Right kidney (tissue), 9 donors: ENCODE measurements around the gene COPA.
"Not testable (repeated sequence)": the region's sequence is repeated elsewhere in the genome, so short reads cannot be mapped to it uniquely, and the experiment has no call there.

Experiments used
- DNase-seq: peaks from one replicate; pipeline ENCODE4 v3.0.0-alpha.2; 2016
- long read RNA-seq, 8 donors: transcript quantifications; one replicate each; lab custom pipeline, GENCODE V29; 2026

The COPA gene
- long read RNA-seq, donor 1, full-length matches to known transcripts, result 14 of 148 reads
- long read RNA-seq, donor 1, partial matches to known transcripts, result 134 of 148 reads
- long read RNA-seq, donor 1, other reads (novel, unspliced or antisense), result 0 of 148 reads
- long read RNA-seq, donor 2, full-length matches to known transcripts, result 5 of 12 reads
- long read RNA-seq, donor 2, partial matches to known transcripts, result 7 of 12 reads
- long read RNA-seq, donor 2, other reads (novel, unspliced or antisense), result 0 of 12 reads
- long read RNA-seq, donor 3, full-length matches to known transcripts, result 9 of 140 reads
- long read RNA-seq, donor 3, partial matches to known transcripts, result 131 of 140 reads
- long read RNA-seq, donor 3, other reads (novel, unspliced or antisense), result 0 of 140 reads
- long read RNA-seq, donor 4, full-length matches to known transcripts, result 14 of 264 reads
- long read RNA-seq, donor 4, partial matches to known transcripts, result 241 of 264 reads
- long read RNA-seq, donor 4, other reads (novel, unspliced or antisense), result 9 of 264 reads
- long read RNA-seq, donor 5, full-length matches to known transcripts, result 9 of 26 reads
- long read RNA-seq, donor 5, partial matches to known transcripts, result 17 of 26 reads
- long read RNA-seq, donor 5, other reads (novel, unspliced or antisense), result 0 of 26 reads
- long read RNA-seq, donor 6, full-length matches to known transcripts, result 11 of 28 reads
- long read RNA-seq, donor 6, partial matches to known transcripts, result 17 of 28 reads
- long read RNA-seq, donor 6, other reads (novel, unspliced or antisense), result 0 of 28 reads
- long read RNA-seq, donor 7, full-length matches to known transcripts, result 15 of 53 reads
- long read RNA-seq, donor 7, partial matches to known transcripts, result 38 of 53 reads
- long read RNA-seq, donor 7, other reads (novel, unspliced or antisense), result 0 of 53 reads
- long read RNA-seq, donor 8, full-length matches to known transcripts, result 21 of 144 reads
- long read RNA-seq, donor 8, partial matches to known transcripts, result 100 of 144 reads
- long read RNA-seq, donor 8, other reads (novel, unspliced or antisense), result 23 of 144 reads

DNA sequence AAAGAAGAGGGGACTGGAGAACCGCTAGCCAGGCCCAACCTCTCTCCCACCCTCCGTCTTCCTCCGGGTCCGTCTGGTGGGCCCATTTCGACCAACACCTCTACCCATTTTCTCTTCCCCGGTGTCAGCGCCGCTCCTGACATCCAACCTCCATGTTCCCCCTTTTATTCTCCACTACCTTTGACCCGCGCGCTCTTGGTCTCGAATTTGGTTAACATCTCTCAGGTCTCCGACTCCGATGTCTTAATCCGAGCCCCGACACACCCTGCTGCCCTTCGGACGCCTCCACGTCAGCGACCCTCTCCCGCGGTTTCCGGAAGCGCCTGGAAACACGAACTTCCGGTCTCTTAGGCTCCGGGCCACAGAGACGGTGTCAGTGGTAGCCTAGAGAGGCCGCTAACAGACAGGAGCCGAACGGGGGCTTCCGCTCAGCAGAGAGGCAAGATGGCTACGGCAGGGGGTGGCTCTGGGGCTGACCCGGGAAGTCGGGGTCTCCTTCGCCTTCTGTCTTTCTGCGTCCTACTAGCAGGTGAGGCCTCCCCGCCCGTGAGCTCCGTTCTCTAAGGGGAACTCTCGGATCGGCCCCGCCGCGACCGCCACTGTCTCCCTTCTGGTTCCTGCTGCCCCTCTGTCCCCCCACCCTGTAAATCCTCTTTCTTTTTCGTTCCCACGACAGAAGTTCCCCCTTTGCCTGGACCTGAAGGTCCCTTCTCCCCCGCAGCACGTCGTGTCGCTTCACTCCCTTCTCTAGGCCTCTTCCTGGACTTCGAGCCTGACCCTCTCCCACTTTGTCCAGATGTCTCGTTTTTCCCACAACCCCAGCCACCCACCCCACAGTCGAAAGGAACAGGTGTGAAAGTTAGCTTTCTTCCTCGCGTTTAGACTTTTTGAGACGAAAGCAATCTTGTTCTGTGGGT is at the start of gene COPA, which contains the start of gene NCSTN:
COPA (minus strand) TSS at position 298 of the 917 bp plus-strand sequence; CDS start at position 218, 80 bp downstream.
NCSTN (plus strand) TSS at position 431 of the 917 bp plus-strand sequence; CDS start at position 445, 14 bp downstream.
- peak; percentile 85 for DNase-seq

DNA sequence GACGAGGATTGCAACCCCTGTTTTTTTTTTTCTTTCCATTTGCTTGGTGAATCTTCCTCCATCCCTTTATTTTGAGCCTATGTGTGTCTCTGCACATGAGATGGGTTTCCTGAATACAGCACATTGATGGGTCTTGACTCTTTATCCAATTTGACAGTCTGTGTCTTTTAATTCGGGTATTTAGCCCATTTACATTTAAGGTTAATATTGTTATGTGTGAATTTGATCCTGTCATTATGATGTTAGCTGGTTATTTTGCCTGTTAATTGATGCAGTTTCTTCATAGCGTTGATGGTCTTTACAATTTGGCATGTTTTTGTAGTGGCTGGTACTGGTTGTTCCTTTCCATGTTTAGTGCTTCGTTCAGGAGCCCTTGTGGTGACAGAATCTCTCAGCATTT is 45.4 kb upstream of the COPA start:
- not testable (repeated sequence) for DNase-seq

DNA sequence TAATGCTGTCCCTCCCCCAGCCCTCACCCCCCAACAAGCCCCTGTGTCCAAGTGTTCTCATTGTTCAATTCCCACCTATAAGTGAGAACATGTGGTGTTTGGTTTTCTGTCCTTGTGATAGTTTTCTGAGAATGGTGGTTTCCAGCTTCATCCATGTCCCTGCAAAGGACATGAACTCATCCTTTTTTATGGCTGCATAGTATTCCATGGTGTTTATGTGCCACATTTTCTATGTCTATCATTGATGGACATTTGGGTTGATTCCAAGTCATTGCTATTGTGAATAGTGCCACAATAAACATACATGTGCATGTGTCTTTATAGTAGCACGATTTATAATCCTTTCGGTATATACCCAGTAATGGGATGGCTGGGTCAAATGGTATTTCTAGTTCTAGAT is 41.8 kb upstream of the COPA start:
- not testable (repeated sequence) for DNase-seq

DNA sequence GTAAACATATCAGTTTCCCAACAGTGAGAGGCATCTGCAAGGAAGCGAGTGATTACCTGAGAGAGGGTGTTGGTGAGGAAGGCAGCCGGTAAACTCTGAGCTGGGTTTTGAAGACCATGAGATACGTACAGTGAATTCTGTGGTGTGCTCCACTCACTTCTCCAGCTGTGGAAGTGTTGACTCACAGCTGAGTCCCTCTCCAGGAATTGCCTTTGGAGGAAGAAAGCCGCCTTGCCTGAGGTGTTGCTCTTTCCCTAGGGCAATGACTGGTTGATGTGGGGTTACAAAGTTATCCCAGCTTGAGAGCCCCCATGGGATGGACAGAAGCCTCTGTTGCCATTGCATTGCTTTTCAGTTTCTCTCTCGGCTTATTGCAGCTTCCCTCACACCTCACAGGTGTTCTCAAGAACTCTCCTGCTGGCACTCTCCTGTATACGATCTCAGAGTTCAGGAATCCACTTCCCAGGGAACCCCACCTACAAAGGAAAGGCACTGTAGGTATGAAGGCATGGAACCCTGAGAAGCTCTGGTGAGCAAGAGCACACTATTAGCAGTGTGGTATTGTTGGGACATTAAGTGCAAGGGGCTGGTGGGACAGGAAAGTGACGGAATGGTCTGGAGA is 34.6 kb upstream of the COPA start:
- no peak for DNase-seq

DNA sequence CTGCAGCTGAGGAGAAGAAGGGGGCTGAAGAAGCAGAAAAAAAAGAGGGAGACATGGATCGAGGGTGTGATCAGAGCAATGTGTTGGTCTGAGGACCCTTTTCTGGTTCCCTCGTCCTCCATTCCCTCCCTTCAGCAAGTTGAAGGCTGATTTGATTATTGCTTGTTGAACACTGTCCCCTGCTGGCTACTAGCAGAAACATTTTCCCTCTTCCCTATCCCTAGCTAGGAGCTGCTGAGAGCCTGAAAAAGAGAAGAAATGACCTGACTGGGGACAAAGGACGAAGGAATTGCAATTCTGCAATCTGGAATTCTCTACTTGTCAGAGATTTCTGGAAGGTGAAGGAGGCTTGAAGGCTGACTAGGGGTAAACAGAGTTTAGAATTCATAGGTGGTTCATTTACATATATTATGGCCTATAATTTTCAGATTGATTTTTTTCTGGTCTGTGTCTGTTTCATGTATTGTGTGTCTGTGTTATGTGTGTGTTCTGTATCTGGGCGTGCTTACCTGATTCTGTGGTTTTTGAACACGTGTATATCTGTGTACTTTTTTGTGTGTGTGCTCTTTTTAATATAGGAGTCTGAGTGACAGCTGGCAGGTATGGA is 33.6 kb upstream of the COPA start:
- DNase-seq, result peak; percentile 29

DNA sequence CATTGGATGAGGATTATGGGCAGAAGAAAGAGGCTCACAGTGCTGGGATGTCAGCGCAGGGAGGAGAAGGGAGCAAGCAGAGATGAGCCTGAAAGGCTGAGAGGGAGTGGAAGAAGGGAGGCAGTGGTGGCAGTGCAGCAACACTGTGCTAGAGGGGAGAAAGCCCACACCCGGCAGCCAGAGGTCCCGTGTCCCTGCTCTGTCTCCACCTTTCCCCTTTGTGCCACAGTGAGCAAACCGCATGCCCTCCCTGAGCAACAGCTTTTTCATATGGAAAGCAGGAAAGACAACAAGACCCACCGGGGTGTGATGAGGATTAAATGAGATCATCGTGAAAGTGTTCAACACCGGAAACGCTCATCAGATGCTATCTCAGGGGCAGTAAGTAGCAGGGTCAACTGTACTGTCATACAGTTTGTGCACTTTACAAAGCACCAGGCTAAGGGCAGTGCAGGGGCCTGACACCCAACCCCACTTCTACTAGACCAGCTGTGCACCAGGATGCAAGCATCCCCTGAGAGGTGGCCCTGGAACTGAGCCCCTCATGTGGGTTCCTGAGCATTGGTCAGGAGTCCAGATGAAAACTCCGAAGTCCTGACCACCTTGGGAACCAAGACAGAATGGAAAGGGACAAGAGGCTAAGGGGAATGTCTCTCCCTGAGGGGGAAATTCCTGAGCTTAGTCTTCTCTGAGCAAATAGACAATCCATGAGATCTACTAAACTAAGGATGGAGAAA is 32.9 kb upstream of the COPA start:
- DNase-seq, result peak; percentile 20

DNA sequence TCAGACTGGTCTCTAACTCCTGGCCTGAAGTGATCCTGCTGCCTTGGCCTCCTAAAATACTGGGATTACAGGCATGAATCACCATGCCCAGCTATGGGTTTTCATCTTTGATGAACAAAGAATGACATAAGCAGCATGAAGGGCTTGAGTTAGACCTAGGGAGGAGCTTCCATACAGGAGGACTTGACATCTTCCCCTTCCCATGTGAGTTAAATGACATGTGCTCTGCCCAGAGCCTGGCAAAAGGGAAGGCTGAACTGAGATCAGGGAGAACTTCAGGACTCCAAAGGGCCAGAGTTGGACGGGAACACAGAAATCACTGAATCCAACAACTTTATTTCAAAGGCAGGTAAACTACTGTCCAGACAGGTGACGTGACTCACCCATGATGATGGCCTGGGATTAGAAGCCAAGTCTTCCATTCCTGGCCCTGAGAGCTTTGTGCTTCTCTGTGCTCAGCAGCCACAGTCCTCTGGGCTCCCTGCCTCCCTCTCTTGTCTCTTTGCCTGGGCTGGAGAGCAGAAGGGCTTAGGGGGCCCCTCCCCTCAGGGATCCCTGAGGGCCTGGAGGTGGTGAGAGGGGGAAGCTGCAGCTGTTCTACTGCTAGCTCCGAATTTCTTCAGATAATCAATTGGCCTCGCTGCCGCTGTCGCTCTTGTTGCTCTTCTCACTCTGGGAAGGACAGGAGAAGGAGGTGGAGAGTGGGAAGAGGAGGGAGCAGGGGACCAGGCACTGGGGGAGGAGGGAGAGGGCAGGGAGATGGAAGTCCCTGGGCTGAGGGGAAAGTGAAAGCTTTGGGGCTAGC is 31.5 kb upstream of the COPA start:
- no peak for DNase-seq

DNA sequence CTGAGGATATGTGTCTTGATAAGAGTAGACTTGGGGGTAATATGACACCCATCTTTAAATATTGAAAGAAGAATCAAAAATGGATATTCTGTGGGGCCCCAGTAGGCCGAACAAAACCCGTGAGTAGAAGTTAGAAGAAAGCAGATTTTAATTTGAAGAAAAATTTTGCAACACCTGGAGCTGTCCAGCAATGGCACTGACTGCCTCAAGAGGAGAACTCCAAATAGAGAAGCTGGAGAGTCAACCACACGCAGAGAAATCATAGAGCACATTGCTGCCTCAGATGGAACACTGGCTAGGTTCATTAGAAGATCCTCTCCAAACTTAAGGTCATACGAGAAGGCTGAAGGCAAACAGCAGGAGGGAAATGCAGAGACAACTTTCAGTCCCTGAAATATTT is 30.6 kb upstream of the COPA start:
- DNase-seq, result no peak

DNA sequence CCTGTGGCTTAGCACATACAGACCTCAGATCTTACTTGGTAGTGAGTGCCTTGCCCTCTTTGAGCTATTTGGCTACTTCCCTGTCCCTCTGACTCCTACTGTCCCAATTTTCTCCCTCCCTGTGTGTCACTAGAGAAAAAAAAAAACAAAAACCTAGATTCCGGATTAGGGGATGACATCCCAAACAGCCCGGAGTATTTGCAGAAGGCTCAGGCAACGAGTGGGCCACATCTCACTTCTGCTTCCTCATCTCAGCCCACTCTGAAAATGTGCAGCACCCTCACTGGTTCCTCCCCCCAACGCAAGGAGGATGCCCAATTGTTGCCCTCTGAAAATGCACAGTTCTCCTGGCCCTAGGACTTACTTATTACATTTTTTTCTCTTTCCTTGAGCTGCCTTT is 28.7 kb upstream of the COPA start:
- DNase-seq, result no peak

DNA sequence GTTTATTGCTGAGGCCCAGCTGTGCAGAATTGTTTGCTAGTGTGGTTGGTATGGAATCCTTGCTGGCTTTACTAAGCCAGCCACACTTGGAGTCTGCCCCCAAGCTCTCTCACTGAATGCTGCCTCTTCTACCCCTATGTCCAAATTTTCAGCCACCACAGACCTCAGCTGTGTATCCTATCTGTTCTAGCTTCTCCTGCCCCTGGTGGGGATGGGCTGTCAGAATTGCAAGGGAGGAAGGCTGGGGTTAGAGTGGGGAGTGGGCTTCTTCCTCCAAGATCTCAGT is 28.2 kb upstream of the COPA start:
- DNase-seq, result no peak

DNA sequence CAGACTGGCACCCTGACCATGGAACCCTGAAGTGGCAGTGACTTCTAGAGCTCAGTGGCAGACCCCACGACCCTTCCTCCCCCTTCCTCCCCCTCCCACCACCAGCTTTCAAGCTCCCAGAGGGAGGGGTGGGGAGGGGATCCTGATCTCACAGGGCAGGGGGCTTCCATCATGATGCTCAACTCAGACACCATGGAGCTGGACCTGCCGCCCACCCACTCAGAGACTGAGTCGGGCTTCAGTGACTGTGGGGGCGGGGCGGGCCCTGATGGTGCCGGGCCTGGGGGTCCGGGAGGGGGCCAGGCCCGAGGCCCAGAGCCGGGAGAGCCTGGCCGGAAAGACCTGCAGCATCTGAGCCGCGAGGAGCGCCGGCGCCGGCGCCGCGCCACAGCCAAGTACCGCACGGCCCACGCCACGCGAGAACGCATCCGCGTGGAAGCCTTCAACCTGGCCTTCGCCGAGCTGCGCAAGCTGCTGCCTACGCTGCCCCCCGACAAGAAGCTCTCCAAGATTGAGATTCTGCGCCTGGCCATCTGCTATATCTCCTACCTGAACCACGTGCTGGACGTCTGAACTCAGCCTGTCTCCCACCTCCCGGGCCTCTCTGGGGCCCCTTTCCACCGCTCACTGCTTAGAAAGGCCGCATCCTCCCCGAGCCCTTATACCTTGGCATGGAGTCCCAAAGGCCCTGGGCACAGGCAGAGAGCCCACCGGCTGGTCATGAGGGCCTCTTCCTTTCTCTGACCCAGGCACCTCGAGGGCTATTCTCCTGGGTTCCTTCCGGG is 27.7 kb upstream of the COPA start:
- DNase-seq, result no peak

DNA sequence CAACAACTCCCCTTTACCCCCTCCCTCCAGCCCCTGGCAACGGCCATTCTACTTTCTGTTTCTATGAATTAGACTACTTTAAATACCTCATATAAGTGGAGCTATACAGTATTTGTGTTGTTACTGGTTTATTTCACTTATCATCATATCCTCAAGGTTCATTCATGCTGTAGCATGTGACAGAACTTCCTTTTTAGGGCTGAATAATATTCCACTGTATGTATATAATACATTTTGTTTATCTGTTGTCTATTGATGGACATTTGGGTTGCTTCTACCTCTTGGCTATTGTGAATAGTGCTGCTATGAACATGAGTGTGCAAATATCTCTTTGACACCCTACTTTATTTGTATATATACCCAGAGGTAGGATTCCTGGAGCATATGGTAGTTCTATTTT is 26.0 kb upstream of the COPA start:
- no peak for DNase-seq

DNA sequence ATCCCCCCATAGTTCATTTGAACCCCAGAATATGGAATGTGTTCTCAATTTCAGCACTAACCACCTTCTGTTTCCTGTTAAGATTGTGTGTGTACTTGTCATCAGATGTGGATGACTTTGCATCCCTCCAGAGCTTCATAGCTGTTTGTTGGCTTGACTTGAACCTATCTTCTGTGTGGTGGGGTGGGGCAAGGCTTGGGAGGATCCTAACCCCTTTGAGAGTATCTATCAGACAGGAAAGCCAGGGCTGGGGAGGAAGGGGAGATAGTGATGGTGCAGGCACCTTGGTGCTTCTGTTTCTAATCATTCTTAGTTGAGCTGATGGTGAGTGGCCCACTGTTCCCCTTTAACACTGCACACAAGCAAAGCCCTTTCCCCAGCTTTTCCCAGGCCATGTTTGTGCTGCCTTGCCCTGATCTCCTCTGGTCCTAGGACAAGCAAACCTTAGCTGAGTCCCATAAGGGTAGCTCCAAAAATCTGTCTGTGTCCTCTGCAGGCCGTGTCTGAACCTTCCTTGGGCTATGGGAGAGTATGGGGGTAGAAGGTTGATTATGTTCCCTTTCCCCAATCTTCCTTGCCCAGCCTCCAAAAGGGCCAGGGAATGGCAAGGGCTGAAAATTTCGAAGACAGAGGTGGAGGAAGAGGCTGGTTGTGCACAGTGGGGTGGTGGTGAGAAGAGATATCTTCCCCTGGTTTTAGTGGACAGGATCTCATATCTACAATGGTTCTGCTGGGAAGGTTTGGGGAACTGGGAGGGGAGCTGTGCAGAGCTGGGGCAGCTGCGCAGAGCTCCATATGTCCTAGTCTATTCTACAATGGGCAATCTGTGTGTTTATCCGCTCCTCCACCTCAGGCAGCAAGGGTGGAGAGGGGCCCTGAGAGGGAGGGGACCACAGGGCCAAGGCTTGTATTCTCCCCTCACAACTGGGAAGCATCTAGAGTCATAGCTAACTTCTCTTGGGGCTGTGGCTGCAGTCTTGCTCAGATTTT is 25.2 kb upstream of the COPA start:
- DNase-seq, result no peak

DNA sequence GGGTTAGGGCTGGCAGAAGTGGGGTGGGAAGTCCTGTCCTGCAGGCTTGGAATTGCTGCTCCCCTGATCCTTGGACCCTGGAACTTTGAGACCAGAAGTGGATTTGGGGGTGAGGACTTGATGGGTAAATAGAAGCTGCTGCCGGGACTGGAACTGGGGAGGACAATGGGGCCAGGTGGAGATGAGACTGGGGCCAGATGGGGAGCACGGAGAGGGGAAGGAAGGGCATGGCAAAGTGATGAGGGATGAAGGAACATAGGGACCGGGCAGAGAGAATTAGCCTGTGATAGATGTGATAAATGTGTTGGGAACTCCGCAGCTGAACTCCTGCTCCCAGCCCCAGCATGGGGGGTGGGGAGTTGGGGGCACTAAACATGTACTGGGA is 24.5 kb upstream of the COPA start:
- DNase-seq, result no peak

DNA sequence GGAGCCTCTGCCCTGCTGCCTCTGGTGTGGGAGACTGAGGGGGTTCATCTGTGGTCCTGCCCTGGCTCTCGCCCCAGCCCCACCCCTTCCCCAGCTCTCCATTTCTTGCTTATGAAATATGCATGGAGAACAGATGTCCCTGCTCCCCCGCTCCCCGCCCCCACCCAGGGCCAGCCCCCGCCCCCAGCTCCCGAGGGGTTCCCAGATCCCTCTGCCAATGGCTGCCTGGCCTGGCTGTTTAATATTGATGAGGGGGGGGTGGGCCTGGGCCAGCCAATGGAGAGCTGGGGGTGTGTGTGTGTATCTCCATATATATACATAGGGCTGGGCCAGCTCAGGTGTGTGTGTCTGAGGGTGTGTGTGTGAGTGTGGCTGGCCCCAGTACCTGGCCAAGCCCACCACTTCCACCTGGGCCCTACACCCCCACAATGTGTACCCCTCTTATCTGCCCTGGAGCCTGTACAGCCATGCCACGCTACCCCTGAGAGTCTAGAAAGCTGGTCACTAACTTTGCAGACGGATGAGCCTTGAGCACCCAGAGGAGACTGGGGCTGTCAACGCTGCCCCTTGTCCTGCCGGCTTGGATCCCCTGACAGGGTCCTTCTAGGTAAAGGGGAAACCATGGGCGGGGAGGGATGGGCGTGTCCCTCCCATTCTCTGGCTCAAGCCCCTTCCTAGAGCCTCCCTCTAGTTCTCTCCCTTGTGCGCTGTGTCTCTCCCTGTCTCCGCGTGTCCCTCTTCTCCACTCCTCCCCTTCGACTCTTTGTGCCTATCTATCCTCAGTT is 23.9 kb upstream of the COPA start, which contains the start of gene NHLH1:
NHLH1 (plus strand) TSS at position 341 of the 785 bp plus-strand sequence. CDS start 3,661 bp downstream, outside the sequence.
- DNase-seq, result no peak

DNA sequence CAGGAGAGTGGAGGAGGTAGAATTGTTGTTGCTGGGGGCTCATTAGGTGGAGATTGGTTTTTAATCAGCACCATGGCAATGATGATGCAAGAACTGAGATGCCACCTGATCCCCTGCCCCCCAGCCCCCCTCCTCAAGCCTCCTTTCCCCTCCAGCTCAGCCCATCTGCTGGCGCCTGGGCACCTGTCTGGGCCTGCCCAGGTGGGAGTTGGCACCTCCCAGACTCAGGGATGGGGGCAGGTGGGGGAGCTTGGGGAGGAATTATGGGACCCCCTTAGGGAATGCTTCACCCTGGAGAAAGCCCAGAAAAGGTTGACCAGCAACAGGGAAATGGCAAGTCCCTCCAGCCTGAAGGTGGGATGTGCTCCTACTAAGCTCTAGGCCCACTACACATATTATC is 22.3 kb upstream of the COPA start:
- DNase-seq, result no peak
